H1 (cell line): ENCODE results near the gene NABP2. TPM values are rescaled to one million over a fixed set of nuclear protein-coding genes. Genes with fewer than 3 reads are reported as not detected.
A peak's percentile ranks its signal among the peaks of the same experiment; 100 is the strongest.

Experiments used
- CTCF ChIA-PET: fragments of 300-600 bp; sonication (Branson Sonifier 250); formaldehyde crosslinking; loops from one replicate; lab custom pipeline; 2021; ENCODE audit not compliant: partially characterized antibody; lab: Charles Lee
- POLR2A ChIA-PET: fragments of 300-600 bp; sonication (Branson Sonifier 250); formaldehyde crosslinking; loops from one replicate; lab custom pipeline; 2021; ENCODE audit warnings: inconsistent platforms; ENCODE audit not compliant: partially characterized antibody; lab: Charles Lee
- DNase-seq, 2 experiments: peaks; one replicate each; pipeline versions ENCODE4 v3.0.0 to v3.0.0-alpha.2; 2010 to 2022; ENCODE audit warnings: low spot score in 2 of 2, low read depth in 1 of 2, mixed read lengths in 1 of 2
- FAIRE-seq: peaks from 2 replicates; lab custom pipeline; 2011; peaks lifted over from hg19 to GRCh38; lab: Jason Lieb, UNC
- H2AFZ ChIP-seq: 2 replicates; pipeline ENCODE4 v1.8.1; 2012; ENCODE audit warnings: low read length, inconsistent platforms
- H2AK5ac ChIP-seq: 2 replicates; pipeline ENCODE4 v1.6.1; 2013; ENCODE audit warnings: low read depth, low read length
- H2BK120ac ChIP-seq: replicated peaks from 2 replicates; pipeline ENCODE3; 2013; ENCODE audit warnings: low read depth, low read length, inconsistent platforms
- H2BK12ac ChIP-seq: 2 replicates; pipeline ENCODE4 v1.6.1; 2013; ENCODE audit warnings: low read depth, low read length
- H2BK15ac ChIP-seq: 2 replicates; pipeline ENCODE4 v1.6.1; 2013; ENCODE audit warnings: low read length
- H2BK20ac ChIP-seq: 2 replicates; pipeline ENCODE4 v1.6.1; 2013; ENCODE audit warnings: low read length
- H2BK5ac ChIP-seq: 2 replicates; pipeline ENCODE4 v1.6.1; 2013; ENCODE audit warnings: low read depth, low read length
- H3K14ac ChIP-seq: 2 replicates; pipeline ENCODE4 v1.6.1; 2013; ENCODE audit warnings: inconsistent platforms; ENCODE audit not compliant: insufficient read length
- H3K18ac ChIP-seq: 2 replicates; pipeline ENCODE4 v1.6.1; 2013; ENCODE audit warnings: low read length; ENCODE audit errors: extremely low read depth
- H3K23ac ChIP-seq: 2 replicates; pipeline ENCODE4 v1.6.1; 2013; ENCODE audit warnings: inconsistent platforms; ENCODE audit not compliant: insufficient read length
- H3K23me2 ChIP-seq: 2 replicates; pipeline ENCODE4 v1.6.1; 2013; ENCODE audit warnings: low read depth, low read length
- H3K27ac ChIP-seq: 2 replicates; pipeline ENCODE4 v1.6.1; 2011; ENCODE audit warnings: low read depth, low read length, inconsistent platforms
- H3K27me3 ChIP-seq, 4 experiments: replicated peaks in 1 of 4; 1 replicate in 1 of 4; 2 replicates in 3 of 4; pipeline versions ENCODE4 v1.6.1 to v1.8.1; 2011 to 2013; ENCODE audit warnings: low read length in 3 of 4, mild to moderate bottlenecking in 3 of 4, inconsistent platforms in 2 of 4, mixed read lengths in 2 of 4, moderate library complexity in 1 of 4; ENCODE audit not compliant: control insufficient read depth in 3 of 4, insufficient read depth in 3 of 4; ENCODE audit errors: extremely low read depth in 1 of 4
- H3K36me3 ChIP-seq, 4 experiments: 2 replicates each; pipeline versions ENCODE4 v1.6.1 to v1.8.1; 2011 to 2013; ENCODE audit warnings: mild to moderate bottlenecking in 4 of 4, low read length in 3 of 4, moderate library complexity in 2 of 4, control low read depth in 1 of 4, inconsistent platforms in 1 of 4; ENCODE audit not compliant: insufficient read depth in 4 of 4, control insufficient read depth in 2 of 4
- H3K4ac ChIP-seq: replicated peaks from 2 replicates; pipeline ENCODE3; 2013; ENCODE audit warnings: low read length, low read depth, mixed read lengths, inconsistent platforms; ENCODE audit not compliant: insufficient read length
- H3K4me1 ChIP-seq, 4 experiments: replicated peaks in 1 of 4; 1 replicate in 1 of 4; 2 replicates in 3 of 4; pipeline versions ENCODE4 v1.6.1 to v1.8.1; 2011 to 2013; ENCODE audit warnings: low read length in 3 of 4, inconsistent platforms in 2 of 4, mixed read lengths in 1 of 4; ENCODE audit not compliant: insufficient read depth in 4 of 4, control insufficient read depth in 3 of 4
- H3K4me2 ChIP-seq, 2 experiments: 2 replicates each; pipeline versions ENCODE4 v1.6.1 to v1.8.1; 2011 to 2013; ENCODE audit warnings: low read depth in 2 of 2, low read length in 2 of 2, control low read depth in 1 of 2, inconsistent platforms in 1 of 2, mild to moderate bottlenecking in 1 of 2; ENCODE audit not compliant: insufficient read depth in 1 of 2
- H3K4me3 ChIP-seq, 4 experiments: fragments of 200-600, 300-600 bp in 1 of 4; sonication (generic), shearing (Covaris generic), sonication (Bioruptor Twin) in 1 of 4; 2 replicates each; pipeline versions ENCODE4 v1.5.1 to v1.8.1; 2011 to 2016; ENCODE audit warnings: low read length in 4 of 4, low read depth in 3 of 4, control low read depth in 2 of 4, inconsistent platforms in 2 of 4, mild to moderate bottlenecking in 2 of 4, mixed read lengths in 1 of 4, moderate library complexity in 1 of 4; ENCODE audit not compliant: insufficient read depth in 2 of 4; ENCODE audit errors: extremely low read depth in 1 of 4
- H3K56ac ChIP-seq: replicated peaks from 2 replicates; pipeline ENCODE3; 2013; ENCODE audit warnings: low read depth, mild to moderate bottlenecking, mixed read lengths, low read length, inconsistent platforms; ENCODE audit not compliant: insufficient read length
- H3K79me1 ChIP-seq: 2 replicates; pipeline ENCODE4 v1.6.1; 2013; ENCODE audit warnings: low read depth, low read length, control low read depth
- H3K79me2 ChIP-seq, 2 experiments: 2 replicates each; pipeline versions ENCODE4 v1.6.1 to v1.8.1; 2012 to 2013; ENCODE audit warnings: low read length in 2 of 2, mild to moderate bottlenecking in 2 of 2, inconsistent platforms in 1 of 2; ENCODE audit not compliant: insufficient read depth in 2 of 2, control insufficient read depth in 1 of 2
- H3K9ac ChIP-seq, 4 experiments: replicated peaks in 1 of 4; 1 replicate in 1 of 4; 2 replicates in 3 of 4; pipeline versions ENCODE4 v1.6.1 to v1.8.1; 2011 to 2013; ENCODE audit warnings: low read depth in 3 of 4, low read length in 3 of 4, control low read depth in 2 of 4, mild to moderate bottlenecking in 2 of 4, moderate library complexity in 2 of 4, inconsistent platforms in 1 of 4; ENCODE audit errors: extremely low read depth in 1 of 4
- H3K9me3 ChIP-seq, 2 experiments: 2 replicates each; pipeline versions ENCODE4 v1.6.1 to v1.8.1; 2012 to 2013; ENCODE audit warnings: mild to moderate bottlenecking in 2 of 2, moderate library complexity in 2 of 2, control low read depth in 1 of 2, inconsistent platforms in 1 of 2, low read depth in 1 of 2, low read length in 1 of 2, mixed read lengths in 1 of 2; ENCODE audit not compliant: insufficient read depth in 2 of 2
- H4K20me1 ChIP-seq, 2 experiments: replicated peaks in 1 of 2; 2 replicates each; pipeline versions ENCODE3 to v1.8.1; 2011 to 2013; ENCODE audit warnings: inconsistent platforms in 2 of 2, low read length in 2 of 2, mild to moderate bottlenecking in 1 of 2; ENCODE audit not compliant: insufficient read depth in 2 of 2, control insufficient read depth in 1 of 2
- H4K5ac ChIP-seq: 2 replicates; pipeline ENCODE4 v1.6.1; 2013; ENCODE audit warnings: low read length, low read depth, mixed read lengths, inconsistent platforms; ENCODE audit not compliant: insufficient read length
- H4K8ac ChIP-seq: 2 replicates; pipeline ENCODE4 v1.8.0; 2013; ENCODE audit warnings: mild to moderate bottlenecking, moderate library complexity, low read length, inconsistent platforms; ENCODE audit not compliant: insufficient read depth; ENCODE audit errors: extremely low read depth
- H4K91ac ChIP-seq: replicated peaks from 2 replicates; pipeline ENCODE3; 2013; ENCODE audit warnings: low read length, mixed read lengths, inconsistent platforms; ENCODE audit not compliant: insufficient read length
- BACH1 ChIP-seq: IDR thresholded peaks from 2 replicates; pipeline ENCODE4 v1.6.1; 2012; ENCODE audit warnings: low read length, improper control_type of control experiment
- BCL11A ChIP-seq, 2 experiments: IDR thresholded peaks; one replicate each; pipeline ENCODE4 v1.6.1; 2011; ENCODE audit warnings: low read depth in 2 of 2, low read length in 2 of 2, mild to moderate bottlenecking in 2 of 2
- CEBPB ChIP-seq: IDR thresholded peaks from 2 replicates; pipeline ENCODE4 v1.6.1; 2012; ENCODE audit warnings: low read depth, low read length
- CHD1 ChIP-seq: IDR thresholded peaks from 2 replicates; pipeline ENCODE4 v1.6.1; 2012; ENCODE audit warnings: low read depth, low read length, improper control_type of control experiment
- FOSL1 ChIP-seq: IDR thresholded peaks from 2 replicates; pipeline ENCODE4 v1.6.1; 2011; ENCODE audit warnings: mild to moderate bottlenecking, low read depth, low read length, moderate library complexity; ENCODE audit not compliant: insufficient read depth
- KDM1A ChIP-seq: fragments of 200-600, 300-600 bp; sonication (generic); IDR thresholded peaks from 2 replicates; pipeline ENCODE4 v1.7.1; 2016; ENCODE audit warnings: mild to moderate bottlenecking, low read length, borderline replicate concordance
- KDM5A ChIP-seq: fragments of 200-600 bp; IDR thresholded peaks from 2 replicates; pipeline ENCODE4 v1.7.1; 2012; ENCODE audit warnings: mild to moderate bottlenecking, low read length, inconsistent platforms, mixed read lengths
- SAP30 ChIP-seq: fragments of 300-600 bp; sonication (generic); IDR thresholded peaks from 2 replicates; pipeline ENCODE4 v1.7.1; 2012; ENCODE audit warnings: low read length, moderate library complexity, mild to moderate bottlenecking, inconsistent platforms; ENCODE audit not compliant: insufficient read depth, insufficient replicate concordance
- SIRT6 ChIP-seq: IDR thresholded peaks from one replicate; pipeline ENCODE4 v1.7.1; 2012; ENCODE audit warnings: low read length, inconsistent platforms
- SUZ12 ChIP-seq: fragments of 200-600 bp; sonication (generic); IDR thresholded peaks from 2 replicates; pipeline ENCODE4 v1.6.1; 2012; ENCODE audit warnings: mild to moderate bottlenecking, inconsistent platforms, low read length, moderate library complexity, mixed read lengths
- TAF1 ChIP-seq: IDR thresholded peaks from 2 replicates; pipeline ENCODE4 v1.6.1; 2011; ENCODE audit warnings: mild to moderate bottlenecking, low read depth, low read length
- TAF7 ChIP-seq: optimal IDR thresholded peaks from 2 replicates; pipeline ENCODE3; 2011; ENCODE audit warnings: low read depth, mild to moderate bottlenecking, inconsistent platforms, low read length, moderate library complexity, borderline replicate concordance
- WGBS, 2 experiments: shearing (Covaris generic) in 1 of 2; methylation state at CpG; one replicate each; pipeline versions ENCODE4 v1.1.6 to v1.1.7; 2013 to 2015; ENCODE audit warnings: low lambda C conversion rate in 2 of 2, mixed read lengths in 2 of 2, inconsistent platforms in 1 of 2, low coverage in 1 of 2, missing lambda C conversion rate in 1 of 2; ENCODE audit not compliant: insufficient replicate concordance in 2 of 2, insufficient coverage in 1 of 2, insufficient read length in 1 of 2; ENCODE audit errors: extremely low coverage in 1 of 2, missing lambda C conversion rate in 1 of 2; 5-methylcytosine and 5-hydroxymethylcytosine counted together
- polyA plus RNA-seq, 7 experiments: library from polyadenylated mRNA; depleted of rRNA in 3 of 7; stranded (reverse) in 5 of 7; unstranded in 2 of 7; fragments of >200 nt in 5 of 7; fragments of 200-250 nt in 2 of 7; gene quantifications; 1 replicate in 5 of 7; 2 replicates in 1 of 7; 4 replicates in 1 of 7; pipeline versions ENCODE4 v1.2.1 to v1.2.3, GENCODE V29; 2011 to 2013; ENCODE audit warnings: missing spikeins in 2 of 7, mixed read lengths in 2 of 7
- total RNA-seq: library from RNA; stranded (reverse); fragmentation: NEBNext Ultra II Directional; extraction: Animal tissue kit (Norgen Biotek cat#: 25700); gene quantifications from 2 replicates; pipeline ENCODE4 v1.2.1, GENCODE V29; 2021

NABP2 gene
- total and polyA plus RNA-seq, 2 of the 8 experiments (the other 6 are each of a cell fraction or from before 2014, with no cell fraction given): 58.1 to 67.5 TPM

DNA sequence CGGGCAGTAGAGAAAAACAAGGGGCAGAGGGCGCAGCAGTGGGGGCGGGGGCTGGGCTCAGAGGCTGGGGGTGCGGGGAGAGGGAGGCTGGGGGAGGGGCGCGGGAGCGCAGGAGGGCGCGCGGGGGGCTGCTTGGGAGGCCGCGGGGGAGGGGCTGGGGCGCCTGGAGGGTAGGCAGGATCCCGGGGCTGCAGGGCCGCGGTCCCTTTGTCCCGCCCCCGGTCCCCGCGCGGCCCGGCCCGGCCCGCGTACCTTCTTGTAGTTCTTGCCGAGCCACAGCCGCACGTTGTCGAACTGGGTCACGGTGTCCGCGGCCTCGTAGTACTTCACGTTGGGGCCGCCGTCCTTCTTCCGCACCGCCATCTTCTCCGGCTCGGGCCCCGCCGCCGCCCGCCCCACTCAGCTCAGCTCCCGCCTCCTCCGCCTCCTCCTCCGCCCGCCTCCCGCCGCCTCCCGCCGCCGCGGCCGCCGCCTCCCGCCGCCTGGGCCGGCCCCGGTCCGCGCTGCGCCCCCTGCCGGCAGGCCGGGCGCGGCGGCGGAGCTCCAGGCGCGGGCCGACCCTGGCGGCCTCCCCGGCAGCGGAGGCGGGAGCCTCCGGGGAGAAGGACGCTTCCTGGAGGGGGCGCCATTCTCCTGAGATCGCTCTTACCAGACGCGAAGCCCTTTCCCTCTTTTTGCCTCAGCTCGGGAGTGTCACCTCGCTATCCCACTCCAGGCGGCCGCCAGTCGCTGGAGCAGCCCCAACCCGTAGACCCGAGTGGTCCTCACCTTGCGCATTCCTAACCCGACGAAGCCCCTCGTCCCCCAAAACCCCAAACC is 34.8 kb upstream of the NABP2 start, which contains the start of gene SMARCC2:
SMARCC2 (minus strand) TSS at position 385 of the 819 bp plus-strand sequence; CDS start at position 363, 22 bp downstream.
- Histone ChIP-seq H3K79me1 (peaks cover 3% of the 10 kb centered on the region; the same call in 1 of the 2 replicates), H3K23me2 (peaks cover 11% of the 10 kb centered on the region), H3K9me3 (no peaks in the 10 kb centered on the region), H3K27ac (peak within 1 kb of the TSS; percentile 81), H2BK5ac (peak within 1 kb of the TSS; percentile 97), H3K23ac (no peak within 1 kb of the TSS), H2AFZ (peak within 1 kb of the TSS; percentile 79; the same call in 1 of the 2 replicates), H4K20me1 (peaks cover 0 to 4% of the 10 kb centered on the region in 2 experiments), H2BK12ac (peak within 1 kb of the TSS; percentile 29; the same call in 1 of the 2 replicates), H3K79me2 (peaks cover 14 to 31% of the 10 kb centered on the region in 2 experiments), H4K8ac (peak within 1 kb of the TSS; percentile 98), H3K18ac (peak within 1 kb of the TSS; percentile 91), H3K4me3 (peak within 1 kb of the TSS; percentile 82 to 95 (median 90)), H2AK5ac (no peak within 1 kb of the TSS), H2BK120ac (no peak within 1 kb of the TSS), H3K9ac (peak within 1 kb of the TSS; percentile 85 to 92 (median 90)), H3K4me1 (peaks cover 2 to 8% (median 4%) of the 10 kb centered on the region in 4 experiments; a peak in 3 of 7 replicates), H3K56ac (peak within 1 kb of the TSS; percentile 80), H3K14ac (peak within 1 kb of the TSS; percentile 6), H3K27me3 (no peaks in the 10 kb centered on the region), H4K91ac (peak within 1 kb of the TSS; percentile 92), H2BK15ac (no peak within 1 kb of the TSS), H4K5ac (peak within 1 kb of the TSS; percentile 96), H2BK20ac (no peak within 1 kb of the TSS), H3K4me2 (peak within 1 kb of the TSS; percentile 81 to 96), H3K36me3 (peaks cover 14 to 24% (median 19%) of the 10 kb centered on the region in 4 experiments), H3K4ac (peak within 1 kb of the TSS; percentile 46)
- POLR2A ChIA-PET: interaction anchor here (0.8 to 26.3 kb wide), 21 partner anchors 10 to 447 kb away, joined by 3 to 656 read pairs (median 9); partner anchors contain the start of genes ANKRD52, CNPY2, COQ10A and ERBB3
- FAIRE-seq: no peak
- CTCF ChIA-PET: interaction anchor here (0.6 to 6.2 kb wide), 36 partner anchors 8 to 447 kb away, joined by 3 to 111 read pairs (median 5); partner anchors contain the start of genes ANKRD52, ESYT1, MYL6 and PA2G4
- whole genome bisulfite sequencing, 2 experiments: 1% methylated on average over 25 of the region's 93 CpGs; no CpG with 5 or more reads in 1 of the 2 experiments
- peak; percentile 75 to 92 for DNase-seq
- TF ChIP-seq SIRT6 (no peak), SAP30 (no peak), CEBPB (no peak), KDM5A (no peak), BCL11A (IDR thresholded peaks at IDR 0.05; ENCODE audit: low read depth in 2 of 2, low read length in 2 of 2) (no peak), CHD1 (no peak), SUZ12 (no peak), TAF1 (peak; percentile 55), BACH1 (no peak), KDM1A (no peak), TAF7 (peak; percentile 21), FOSL1 (no peak)
